Keratinocyte (primary cell): ENCODE measurements around the gene BEGAIN. TPM values are rescaled to one million over a fixed set of nuclear protein-coding genes. Genes with fewer than 3 reads are reported as not detected.

Source experiments
- DNase-seq: peaks from one replicate; pipeline ENCODE4 v3.0.0-alpha.2; 2011; ENCODE audit warnings: low read depth, missing footprints, low spot score
- FAIRE-seq: peaks from 2 replicates; lab custom pipeline; 2011; peaks lifted over from hg19 to GRCh38; lab: Jason Lieb, UNC
- H2AFZ ChIP-seq: 2 replicates; pipeline ENCODE4 v1.6.0; 2012; ENCODE audit warnings: low read length, control low read depth, inconsistent platforms; ENCODE audit not compliant: control insufficient read depth
- H3K27ac ChIP-seq: 2 replicates; pipeline ENCODE4 v1.5.1; 2011; ENCODE audit warnings: low read length; ENCODE audit not compliant: control insufficient read depth, insufficient read depth
- H3K27me3 ChIP-seq: 3 replicates; pipeline ENCODE4 v1.6.0; 2011; ENCODE audit warnings: low read length; ENCODE audit not compliant: control insufficient read depth, insufficient read depth; ENCODE audit errors: extremely low read depth
- H3K36me3 ChIP-seq, 2 experiments: 2 replicates in 1 of 2; 3 replicates in 1 of 2; pipeline ENCODE4 v1.5.1; 2011; ENCODE audit warnings: low read length in 2 of 2, mild to moderate bottlenecking in 1 of 2; ENCODE audit not compliant: control insufficient read depth in 2 of 2, insufficient read depth in 2 of 2; ENCODE audit errors: extremely low read depth in 1 of 2
- H3K4me1 ChIP-seq: 3 replicates; pipeline ENCODE4 v1.5.1; 2011; ENCODE audit warnings: low read length; ENCODE audit not compliant: control insufficient read depth, insufficient read depth; ENCODE audit errors: extremely low read depth
- H3K4me2 ChIP-seq: 3 replicates; pipeline ENCODE4 v1.6.0; 2011; ENCODE audit warnings: low read depth, low read length; ENCODE audit not compliant: control insufficient read depth, insufficient read depth; ENCODE audit errors: extremely low read depth
- H3K4me3 ChIP-seq, 3 experiments: fragments of 200-600 bp in 1 of 3; sonication (generic) in 1 of 3; 2 replicates in 2 of 3; 3 replicates in 1 of 3; pipeline ENCODE4 v1.5.1; 2011 to 2016; ENCODE audit warnings: low read length in 3 of 3, mild to moderate bottlenecking in 3 of 3, control low read depth in 2 of 3, inconsistent platforms in 1 of 3, low read depth in 1 of 3, mixed read lengths in 1 of 3, mixed run types in 1 of 3, moderate library complexity in 1 of 3; ENCODE audit not compliant: control insufficient read depth in 2 of 3, insufficient read depth in 2 of 3; ENCODE audit errors: extremely low read depth in 1 of 3
- H3K79me2 ChIP-seq: 2 replicates; pipeline ENCODE4 v1.6.0; 2012; ENCODE audit warnings: low read length; ENCODE audit not compliant: control insufficient read depth, insufficient read depth
- H3K9ac ChIP-seq: 3 replicates; pipeline ENCODE4 v1.6.0; 2011; ENCODE audit warnings: low read length; ENCODE audit not compliant: control insufficient read depth, insufficient read depth; ENCODE audit errors: extremely low read depth
- H3K9me1 ChIP-seq: 3 replicates; pipeline ENCODE4 v1.6.0; 2011; ENCODE audit warnings: low read length; ENCODE audit not compliant: control insufficient read depth, insufficient read depth; ENCODE audit errors: extremely low read depth
- H3K9me3 ChIP-seq: 2 replicates; pipeline ENCODE4 v1.5.1; 2012; ENCODE audit warnings: low read depth, low read length; ENCODE audit not compliant: control insufficient read depth
- H4K20me1 ChIP-seq: 3 replicates; pipeline ENCODE4 v1.6.0; 2011; ENCODE audit warnings: low read length; ENCODE audit not compliant: control insufficient read depth, insufficient read depth; ENCODE audit errors: extremely low read depth
- CTCF ChIP-seq, 3 experiments: IDR thresholded peaks in 1 of 3; conservative IDR thresholded peaks in 1 of 3; optimal IDR thresholded peaks in 1 of 3; 2 replicates in 2 of 3; 3 replicates in 1 of 3; pipeline versions ENCODE3 to v1.5.1; 2011; ENCODE audit warnings: low read length in 3 of 3, mild to moderate bottlenecking in 3 of 3, moderate library complexity in 2 of 3, control low read depth in 1 of 3, inconsistent platforms in 1 of 3; ENCODE audit not compliant: insufficient read depth in 2 of 3; ENCODE audit errors: extremely low read depth in 1 of 3
- EZH2 ChIP-seq: IDR thresholded peaks from one replicate; pipeline ENCODE4 v1.6.1; 2012; ENCODE audit warnings: inconsistent platforms, mild to moderate bottlenecking, low read length, moderate library complexity
- dilution Hi-C: fragments of 300-500 bp; cut with MboI; formaldehyde crosslinking; loops from one replicate; pipeline ENCODE4 v1.7.0; 2020; ENCODE audit warnings: low sequenced_read_pairs; ENCODE audit not compliant: extremely low pct_ligation_motif_present
- polyA plus RNA-seq, 5 experiments: library from polyadenylated mRNA; depleted of rRNA in 3 of 5; stranded (reverse) in 3 of 5; stranded (forward) in 1 of 5; unstranded in 1 of 5; fragments of >200 nt; gene quantifications; 1 replicate in 1 of 5; 2 replicates in 3 of 5; 3 replicates in 1 of 5; pipeline versions ENCODE4 v1.2.1 to v1.2.3, GENCODE V29; 2011 to 2012; ENCODE audit warnings: missing spikeins in 2 of 5, low read depth in 1 of 5, low replicate concordance in 1 of 5

The BEGAIN gene
- polyA plus RNA-seq, 1 donor (not counting 4 experiments of a cell fraction or from before 2014, with no cell fraction given) = 0.25 TPM

- H3K79me2 ChIP-seq = no peaks in the 10 kb centered on the region
- H3K4me3 ChIP-seq = no peak overlapping the region
- no peak overlapping the region for H3K27ac ChIP-seq
- no peaks in the 10 kb centered on the region for H3K9me1 ChIP-seq
- H2AFZ ChIP-seq = no peak overlapping the region
- H3K27me3 ChIP-seq = peaks cover 9% of the 10 kb centered on the region
- no peaks in the 10 kb centered on the region for H3K4me1 ChIP-seq
- H3K9ac ChIP-seq = no peak overlapping the region
- H3K9me3 ChIP-seq = no peaks in the 10 kb centered on the region
- TF ChIP-seq EZH2 = no peak
- TF ChIP-seq CTCF (optimal IDR thresholded peaks at IDR 0.05 in 1 of 3, IDR thresholded peaks at IDR 0.05 in 1 of 3, conservative IDR thresholded peaks at IDR 0.05 in 1 of 3; ENCODE audit: extremely low read depth in 1 of 3, insufficient read depth in 2 of 3, low read length in 3 of 3) = no peak
- no peak overlapping the region for H3K4me2 ChIP-seq
- FAIRE-seq = no peak
- dilution Hi-C loops = no loop called here
- H4K20me1 ChIP-seq = no peaks in the 10 kb centered on the region
- no peaks in the 10 kb centered on the region for H3K36me3 ChIP-seq
- DNase-seq = no peak
Measured at GRCh38 chr14:100602621-100603230, 15.5 kb upstream of the BEGAIN start.

GRCh38 chr14:100601914-100602313 lies 14.7 kb upstream of the BEGAIN start:
- H2AFZ ChIP-seq = no peak overlapping the region
- dilution Hi-C loops = no loop called here
- no peak overlapping the region for H3K9ac ChIP-seq
- H3K4me2 ChIP-seq = no peak overlapping the region
- no peaks in the 10 kb centered on the region for H3K9me1 ChIP-seq
- DNase-seq (no peak), FAIRE-seq (no peak)
- H4K20me1 ChIP-seq = no peaks in the 10 kb centered on the region
- H3K79me2 ChIP-seq = no peaks in the 10 kb centered on the region
- peaks cover 9% of the 10 kb centered on the region for H3K27me3 ChIP-seq
- no peak overlapping the region for H3K27ac ChIP-seq
- no peaks in the 10 kb centered on the region for H3K36me3 ChIP-seq
- TF ChIP-seq EZH2 (no peak), CTCF (optimal IDR thresholded peaks at IDR 0.05 in 1 of 3, IDR thresholded peaks at IDR 0.05 in 1 of 3, conservative IDR thresholded peaks at IDR 0.05 in 1 of 3; ENCODE audit: extremely low read depth in 1 of 3, insufficient read depth in 2 of 3, low read length in 3 of 3) (no peak)
- no peak overlapping the region for H3K4me3 ChIP-seq
- H3K4me1 ChIP-seq = no peaks in the 10 kb centered on the region
- H3K9me3 ChIP-seq = no peaks in the 10 kb centered on the region
